OCI-LY1 (cell line): ENCODE measurements around the gene ARHGDIB.

Experiments
- H2AFZ ChIP-seq: fragments of 200-600 bp; sonication (generic), shearing (Covaris generic); 2 replicates; pipeline ENCODE4 v1.6.0; 2014; ENCODE audit warnings: antibody characterized with exemption, mild to moderate bottlenecking, low read length
- H3F3A ChIP-seq: fragments of 200-600 bp; sonication (generic), shearing (Covaris generic); 2 replicates; pipeline ENCODE4 v1.6.0; 2014; ENCODE audit warnings: mild to moderate bottlenecking, antibody characterized with exemption, low read length, moderate library complexity; ENCODE audit not compliant: insufficient read depth
- H3K27ac ChIP-seq: fragments of 200-600 bp; sonication (generic); 2 replicates; pipeline ENCODE4 v1.5.1; 2014; ENCODE audit warnings: low read length, mixed run types, mild to moderate bottlenecking, low read depth; ENCODE audit not compliant: poor library complexity, severe bottlenecking
- H3K27me3 ChIP-seq: fragments of 200-600 bp; sonication (generic); 2 replicates; pipeline ENCODE4 v1.6.0; 2014; ENCODE audit warnings: antibody characterized with exemption, mild to moderate bottlenecking, low read length, moderate library complexity; ENCODE audit not compliant: insufficient read depth
- H3K36me3 ChIP-seq: fragments of 200-600 bp; sonication (generic); 2 replicates; pipeline ENCODE4 v1.6.1; 2014; ENCODE audit warnings: mild to moderate bottlenecking, antibody characterized with exemption, low read length, moderate library complexity, mixed read lengths; ENCODE audit not compliant: insufficient read depth
- H3K4me1 ChIP-seq: fragments of 200-600 bp; sonication (generic); 2 replicates; pipeline ENCODE4 v1.5.1; 2014; ENCODE audit warnings: mild to moderate bottlenecking, low read length, moderate library complexity; ENCODE audit not compliant: insufficient read depth, severe bottlenecking
- H3K4me2 ChIP-seq: fragments of 200-600 bp; sonication (generic), shearing (Covaris generic); 2 replicates; pipeline ENCODE4 v1.6.1; 2014; ENCODE audit warnings: low read length
- H3K4me3 ChIP-seq: fragments of 200-600 bp; sonication (generic); 2 replicates; pipeline ENCODE4 v1.5.1; 2014; ENCODE audit warnings: low read length, low read depth, mild to moderate bottlenecking, mixed read lengths; ENCODE audit not compliant: poor library complexity, severe bottlenecking
- H3K79me2 ChIP-seq: fragments of 200-600 bp; shearing (Covaris generic); 2 replicates; pipeline ENCODE4 v1.6.1; 2016; ENCODE audit warnings: mixed run types, low read length, mixed read lengths; ENCODE audit not compliant: insufficient read depth
- H3K9ac ChIP-seq: fragments of 200-600 bp; sonication (generic), shearing (Covaris generic); 2 replicates; pipeline ENCODE4 v1.6.1; 2014; ENCODE audit warnings: mild to moderate bottlenecking, low read length, mixed read lengths
- H3K9me2 ChIP-seq: fragments of 200-600 bp; sonication (generic), shearing (Covaris generic); 2 replicates; pipeline ENCODE4 v1.6.1; 2014; ENCODE audit warnings: low read depth, mild to moderate bottlenecking, low read length, mixed read lengths
- H3K9me3 ChIP-seq: fragments of 200-600 bp; shearing (Covaris generic); 2 replicates; pipeline ENCODE4 v1.6.1; 2014; ENCODE audit warnings: low read length, mixed read lengths
- H4K20me1 ChIP-seq: fragments of 200-600 bp; sonication (generic), shearing (Covaris generic); 2 replicates; pipeline ENCODE4 v1.6.0; 2016; ENCODE audit warnings: mild to moderate bottlenecking, low read length; ENCODE audit not compliant: insufficient read depth
- CTCF ChIP-seq: fragments of 200-600 bp; sonication (generic), shearing (Covaris generic); IDR thresholded peaks from 2 replicates; pipeline ENCODE4 v1.5.1; 2017; ENCODE audit warnings: mild to moderate bottlenecking, antibody characterized with exemption, low read length, moderate library complexity, mixed read lengths
- EZH2 ChIP-seq: fragments of 200-600 bp; sonication (generic), shearing (Covaris generic); IDR thresholded peaks from 2 replicates; pipeline ENCODE4 v1.8.0; 2017; ENCODE audit warnings: borderline replicate concordance, mixed run types, mild to moderate bottlenecking, antibody characterized with exemption, low read length, moderate library complexity, mixed read lengths

The ARHGDIB gene

GRCh38 chr12:14924541-14924940 lies 36.9 kb downstream of the ARHGDIB start:
- Histone ChIP-seq H3K27ac (no peak overlapping the region), H3K27me3 (no peaks in the 10 kb centered on the region), H3K9me3 (peaks cover 6% of the 10 kb centered on the region)

GRCh38 chr12:14923944-14924343 lies 37.5 kb downstream of the ARHGDIB start:
- Histone ChIP-seq H3K9me3 (peaks cover 6% of the 10 kb centered on the region), H3K27me3 (no peaks in the 10 kb centered on the region), H3K4me2 (no peak overlapping the region), H3K4me3 (no peak overlapping the region), H2AFZ (no peak overlapping the region), H3K36me3 (no peaks in the 10 kb centered on the region), H3F3A (no peaks in the 10 kb centered on the region; the same call in 1 of the 2 replicates), H3K4me1 (peaks cover 17% of the 10 kb centered on the region), H4K20me1 (no peaks in the 10 kb centered on the region), H3K27ac (no peak overlapping the region), H3K9ac (no peak overlapping the region), H3K79me2 (no peaks in the 10 kb centered on the region), H3K9me2 (no peaks in the 10 kb centered on the region)
- TF ChIP-seq EZH2 = no peak
- TF ChIP-seq CTCF = no peak

More at GRCh38 chr12:14924541-14924940, 36.9 kb downstream of the ARHGDIB start:
- Histone ChIP-seq H3K9me2 (no peaks in the 10 kb centered on the region), H3F3A (no peaks in the 10 kb centered on the region; the same call in 1 of the 2 replicates), H4K20me1 (no peaks in the 10 kb centered on the region), H3K36me3 (no peaks in the 10 kb centered on the region), H3K4me2 (no peak overlapping the region), H2AFZ (no peak overlapping the region), H3K9ac (no peak overlapping the region), H3K4me3 (no peak overlapping the region), H3K4me1 (peaks cover 17% of the 10 kb centered on the region), H3K79me2 (no peaks in the 10 kb centered on the region)
- TF ChIP-seq CTCF (no peak), EZH2 (no peak)

- Histone ChIP-seq H3K9me2 (no peaks in the 10 kb centered on the region), H3K9ac (no peak overlapping the region), H3K27me3 (no peaks in the 10 kb centered on the region), H3K4me3 (no peak overlapping the region), H4K20me1 (no peaks in the 10 kb centered on the region), H3F3A (no peaks in the 10 kb centered on the region; the same call in 1 of the 2 replicates), H3K4me2 (peak overlapping the region; percentile 23; the same call in 1 of the 2 replicates), H3K27ac (peak overlapping the region; percentile 35), H3K4me1 (peaks cover 17% of the 10 kb centered on the region), H3K79me2 (no peaks in the 10 kb centered on the region), H3K9me3 (peaks cover 6% of the 10 kb centered on the region), H2AFZ (peak overlapping the region; percentile 87), H3K36me3 (0 out of 2 replicates have a peak, but pooled peaks cover 4% of the 10 kb centered on the region)
- TF ChIP-seq EZH2 = no peak
- no peak for TF ChIP-seq CTCF
These were observed 40.2 kb downstream of the ARHGDIB start for GRCh38 chr12:14921218-14921617.
